Retinal pigment epithelial cell (primary cell): ENCODE measurements around the gene COQ9.

Source experiments
- DNase-seq: peaks from one replicate; pipeline ENCODE4 v3.0.0-alpha.2; 2010; ENCODE audit warnings: low read depth
- H3K4me3 ChIP-seq: 2 replicates; pipeline ENCODE4 v1.5.1; 2011; ENCODE audit warnings: mild to moderate bottlenecking, low read length, control low read depth, moderate library complexity
- CTCF ChIP-seq: conservative IDR thresholded peaks from 2 replicates; pipeline ENCODE4 v1.5.1; 2011; ENCODE audit warnings: low read depth, low read length, control low read depth, inconsistent platforms

COQ9 gene

GRCh38 chr16:57416084-57416483 is 31.2 kb upstream of the COQ9 start:
- no peak for DNase-seq
- TF ChIP-seq CTCF, result no peak
- no peak overlapping the region for H3K4me3 ChIP-seq

GRCh38 chr16:57419506-57419905 is 27.8 kb upstream of the COQ9 start:
- no peak overlapping the region for H3K4me3 ChIP-seq
- no peak for DNase-seq
- TF ChIP-seq CTCF, result peak; percentile 3

- DNase-seq, result no peak
- H3K4me3 ChIP-seq, result no peak overlapping the region
- peak; percentile 90 for TF ChIP-seq CTCF
These were observed 25.0 kb upstream of the COQ9 start for GRCh38 chr16:57422026-57422944.

GRCh38 chr16:57423152-57423551 is 24.1 kb upstream of the COQ9 start:
- no peak for TF ChIP-seq CTCF
- H3K4me3 ChIP-seq, result no peak overlapping the region
- no peak for DNase-seq

GRCh38 chr16:57424583-57424982 is 22.7 kb upstream of the COQ9 start:
- DNase-seq, result no peak
- no peak for TF ChIP-seq CTCF
- no peak overlapping the region for H3K4me3 ChIP-seq

GRCh38 chr16:57426356-57426755 is 20.9 kb upstream of the COQ9 start:
- no peak for DNase-seq
- H3K4me3 ChIP-seq, result no peak overlapping the region
- no peak for TF ChIP-seq CTCF

GRCh38 chr16:57427307-57427706 is 20.0 kb upstream of the COQ9 start:
- no peak for DNase-seq
- no peak overlapping the region for H3K4me3 ChIP-seq
- TF ChIP-seq CTCF, result no peak
